ENCODE results near the gene EXPH5. TPM values are rescaled to one million over a fixed set of nuclear protein-coding genes. Genes with fewer than 3 reads are reported as not detected.

EXPH5 gene
- total RNA-seq, 2 donors from 2014 or later = 2.3 to 2.9 TPM

DNA sequence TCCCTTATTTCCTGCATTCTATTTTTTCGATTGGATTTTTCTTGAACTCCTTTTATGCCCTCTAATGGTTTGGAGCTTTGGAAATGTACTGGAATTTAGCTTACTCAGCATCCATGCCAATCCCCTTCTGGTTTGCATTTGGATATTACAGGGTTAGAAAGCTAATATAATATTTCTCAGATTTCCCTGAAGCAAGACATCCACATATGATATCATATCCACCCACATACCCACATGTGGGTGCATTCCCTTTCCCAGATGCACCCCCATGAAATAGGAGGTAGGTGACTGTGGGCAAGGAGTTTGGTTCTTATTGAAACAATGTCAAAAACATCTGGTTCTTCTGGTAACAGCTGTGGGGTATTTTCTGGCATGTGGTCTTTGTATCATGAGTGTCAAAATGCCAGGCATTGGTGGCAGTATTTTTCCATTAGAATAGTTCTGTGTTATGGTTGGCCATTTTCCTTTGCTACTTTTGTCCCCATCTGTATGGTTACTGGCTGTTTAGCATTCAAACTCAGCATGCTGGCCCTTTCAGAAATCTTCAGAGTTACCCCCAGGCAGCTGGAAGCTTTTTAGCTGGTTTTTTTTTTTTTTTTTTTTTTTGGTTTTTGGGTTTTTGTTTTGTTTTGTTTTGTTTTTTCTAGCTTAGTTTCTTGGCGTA is 38.6 kb upstream of the EXPH5 start:
- Histone ChIP-seq H3K9me3 (no peaks in the 10 kb centered on the region), H3K4me1 (no peaks in the 10 kb centered on the region), H3K36me3 (replicated peaks in 1 of 2; ENCODE audit: insufficient read depth in 1 of 2, low read depth in 2 of 2) (no peaks in the 10 kb centered on the region), H3K4me3 (no peak overlapping the region), H3K27ac (no peak overlapping the region), H3K27me3 (no peaks in the 10 kb centered on the region)
- no peak for TF ChIP-seq POLR2A (IDR thresholded peaks at IDR 0.05)
- TF ChIP-seq, protein P1, sequence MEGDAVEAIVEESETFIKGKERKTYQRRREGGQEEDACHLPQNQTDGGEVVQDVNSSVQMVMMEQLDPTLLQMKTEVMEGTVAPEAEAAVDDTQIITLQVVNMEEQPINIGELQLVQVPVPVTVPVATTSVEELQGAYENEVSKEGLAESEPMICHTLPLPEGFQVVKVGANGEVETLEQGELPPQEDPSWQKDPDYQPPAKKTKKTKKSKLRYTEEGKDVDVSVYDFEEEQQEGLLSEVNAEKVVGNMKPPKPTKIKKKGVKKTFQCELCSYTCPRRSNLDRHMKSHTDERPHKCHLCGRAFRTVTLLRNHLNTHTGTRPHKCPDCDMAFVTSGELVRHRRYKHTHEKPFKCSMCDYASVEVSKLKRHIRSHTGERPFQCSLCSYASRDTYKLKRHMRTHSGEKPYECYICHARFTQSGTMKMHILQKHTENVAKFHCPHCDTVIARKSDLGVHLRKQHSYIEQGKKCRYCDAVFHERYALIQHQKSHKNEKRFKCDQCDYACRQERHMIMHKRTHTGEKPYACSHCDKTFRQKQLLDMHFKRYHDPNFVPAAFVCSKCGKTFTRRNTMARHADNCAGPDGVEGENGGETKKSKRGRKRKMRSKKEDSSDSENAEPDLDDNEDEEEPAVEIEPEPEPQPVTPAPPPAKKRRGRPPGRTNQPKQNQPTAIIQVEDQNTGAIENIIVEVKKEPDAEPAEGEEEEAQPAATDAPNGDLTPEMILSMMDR (IDR thresholded peaks at IDR 0.05) = no peak
- intact Hi-C loops (cut with DNase I) = no loop called here
- WGBS, 2 donors = 67 to 70% methylated on average over 2 of the region's 2 CpGs
- ATAC-seq = no peak
- no peak for DNase-seq

DNA sequence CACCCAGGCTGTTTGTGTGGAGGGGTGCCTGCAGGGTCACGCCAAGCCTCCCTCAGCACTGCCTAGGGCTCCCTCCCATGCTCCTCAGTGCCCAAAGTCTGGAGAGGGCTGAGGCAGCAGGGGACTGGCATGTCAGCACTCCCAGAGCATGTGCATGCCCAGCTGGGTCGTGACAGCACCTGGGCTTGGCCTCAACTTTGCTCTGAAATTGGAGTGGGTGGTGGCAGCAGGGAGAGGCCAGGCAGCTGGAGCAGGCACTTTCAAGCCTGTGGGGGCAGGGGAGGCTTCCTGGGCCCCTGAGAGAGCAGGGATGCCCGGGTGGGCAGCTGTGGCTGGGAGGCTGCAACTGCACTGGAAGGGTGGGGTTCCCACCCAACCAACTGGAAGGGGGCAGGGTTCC is 35.7 kb upstream of the EXPH5 start:
- Histone ChIP-seq H3K4me3 (no peak overlapping the region), H3K36me3 (replicated peaks in 1 of 2; ENCODE audit: insufficient read depth in 1 of 2, low read depth in 2 of 2) (no peaks in the 10 kb centered on the region), H3K4me1 (no peaks in the 10 kb centered on the region), H3K27me3 (no peaks in the 10 kb centered on the region), H3K9me3 (no peaks in the 10 kb centered on the region), H3K27ac (no peak overlapping the region)
- 60 to 83% methylated on average over 2 of the region's 3 CpGs for WGBS, 2 donors
- TF ChIP-seq POLR2A (IDR thresholded peaks at IDR 0.05) = no peak
- ATAC-seq (no peak), DNase-seq (no peak)
- intact Hi-C loops (cut with DNase I) = no loop called here

DNA sequence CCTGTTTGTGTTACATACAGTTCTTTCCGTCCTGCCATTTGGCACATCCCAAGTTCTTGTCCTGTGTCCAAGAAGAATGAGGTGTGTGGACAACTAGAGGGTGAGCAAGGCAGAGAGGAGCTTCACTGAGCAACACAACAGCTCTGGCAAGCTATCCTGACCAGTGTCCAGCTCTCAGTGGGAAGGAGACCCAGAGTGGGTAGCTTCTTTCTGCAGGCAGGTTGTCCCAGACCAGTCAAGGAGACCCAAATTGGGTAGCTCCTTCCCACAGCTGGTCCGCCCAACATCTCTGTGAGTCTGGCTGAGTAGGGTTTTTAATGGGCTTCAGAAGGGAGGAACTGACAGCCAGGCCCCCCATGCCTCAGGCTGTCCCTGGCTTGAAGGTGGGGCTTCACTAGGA is 35.2 kb upstream of the EXPH5 start:
- Histone ChIP-seq H3K36me3 (replicated peaks in 1 of 2; ENCODE audit: insufficient read depth in 1 of 2, low read depth in 2 of 2) (no peaks in the 10 kb centered on the region), H3K27ac (no peak overlapping the region), H3K9me3 (no peaks in the 10 kb centered on the region), H3K4me3 (no peak overlapping the region), H3K4me1 (no peaks in the 10 kb centered on the region), H3K27me3 (no peaks in the 10 kb centered on the region)
- WGBS, 2 donors = 76 to 90% methylated on average over 2 of the region's 2 CpGs
- ATAC-seq = no peak
- TF ChIP-seq, protein P1 (IDR thresholded peaks at IDR 0.05) = no peak
- TF ChIP-seq POLR2A (IDR thresholded peaks at IDR 0.05) = no peak
- intact Hi-C loops (cut with DNase I) = no loop called here
- no peak for DNase-seq

DNA sequence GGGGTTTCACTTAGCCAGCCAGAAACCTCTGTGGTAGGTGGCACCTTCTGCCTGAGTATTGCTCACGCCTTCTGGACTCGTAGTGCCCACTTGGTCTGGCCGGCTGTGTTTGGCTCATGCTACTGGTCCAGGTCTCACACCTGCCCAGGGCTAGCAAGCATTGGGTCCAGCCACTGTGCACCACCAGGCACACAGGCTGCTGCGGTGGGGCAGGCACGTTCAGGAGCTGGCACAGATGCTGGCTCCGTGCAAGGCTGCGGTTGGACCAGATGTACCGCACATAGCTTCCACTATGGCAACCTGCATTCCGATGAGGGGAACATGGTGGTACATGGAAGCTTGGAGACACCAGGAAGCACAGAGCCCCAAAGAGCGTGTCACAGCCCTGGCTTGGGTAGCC is 34.8 kb upstream of the EXPH5 start:
- Histone ChIP-seq H3K4me1 (no peaks in the 10 kb centered on the region), H3K36me3 (replicated peaks in 1 of 2; ENCODE audit: insufficient read depth in 1 of 2, low read depth in 2 of 2) (no peaks in the 10 kb centered on the region), H3K4me3 (no peak overlapping the region), H3K27ac (no peak overlapping the region), H3K9me3 (no peaks in the 10 kb centered on the region), H3K27me3 (no peaks in the 10 kb centered on the region)
- DNase-seq (no peak), ATAC-seq (no peak)
- TF ChIP-seq, protein P1 (IDR thresholded peaks at IDR 0.05) = no peak
- no peak for TF ChIP-seq POLR2A (IDR thresholded peaks at IDR 0.05)
- WGBS, 2 donors = 91 to 96% methylated on average over 7 to 10 of the region's 10 CpGs
- intact Hi-C loops (cut with DNase I) = no loop called here

DNA sequence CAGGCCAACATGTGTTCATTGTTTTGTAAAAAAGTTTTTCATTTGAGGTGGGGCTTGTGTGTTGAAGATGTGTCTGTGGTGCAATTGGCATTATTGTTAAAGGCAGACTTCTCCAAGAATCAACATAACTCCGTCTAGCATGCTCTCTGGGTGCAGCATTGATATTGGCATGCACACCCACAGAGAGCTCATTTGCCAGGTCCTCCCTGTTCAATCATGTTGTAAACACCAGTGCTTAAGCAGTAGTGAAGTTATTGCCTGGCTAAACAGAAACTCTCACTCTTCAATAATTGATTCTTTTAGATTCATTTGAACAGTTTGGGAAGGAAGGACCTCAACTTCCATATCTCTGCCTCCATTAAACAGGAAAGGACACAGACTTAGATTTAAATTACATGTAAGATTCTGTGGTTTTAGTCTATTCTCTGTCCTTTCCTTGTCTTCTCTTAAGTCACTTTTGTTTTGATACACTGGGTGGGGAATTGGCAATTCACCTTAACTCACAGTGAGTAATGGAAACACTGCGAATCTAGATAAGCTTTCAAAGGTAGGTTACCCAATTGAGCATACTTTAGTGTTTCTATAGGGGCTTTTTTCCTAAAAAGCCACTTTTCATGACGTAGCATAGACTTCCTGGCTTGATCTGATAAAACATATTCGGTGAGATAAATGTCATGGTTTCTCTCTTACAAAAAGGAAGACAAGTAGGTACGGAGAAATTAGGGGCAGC is 30.8 kb upstream of the EXPH5 start:
- ATAC-seq (no peak), DNase-seq (no peak)
- intact Hi-C loops (cut with DNase I) = no loop called here
- Histone ChIP-seq H3K27me3 (no peaks in the 10 kb centered on the region), H3K9me3 (no peaks in the 10 kb centered on the region), H3K4me1 (no peaks in the 10 kb centered on the region), H3K4me3 (no peak overlapping the region), H3K27ac (no peak overlapping the region), H3K36me3 (replicated peaks in 1 of 2; ENCODE audit: insufficient read depth in 1 of 2, low read depth in 2 of 2) (no peaks in the 10 kb centered on the region)
- 78 to 82% methylated on average over 5 of the region's 5 CpGs for WGBS, 2 donors
- TF ChIP-seq POLR2A (IDR thresholded peaks at IDR 0.05) = no peak
- TF ChIP-seq, protein P1 (IDR thresholded peaks at IDR 0.05) = no peak

All from body of pancreas (tissue), 4 donors.